Ishikawa (cell line): ENCODE measurements around the gene NAGS.

Experiments used
- CEBPB ChIP-seq: IDR thresholded peaks from 2 replicates; pipeline ENCODE4 v1.6.1; 2012
- CREB1 ChIP-seq: IDR thresholded peaks from 2 replicates; pipeline ENCODE4 v1.6.1; 2012; ENCODE audit warnings: low read depth
- EGR1 ChIP-seq: IDR thresholded peaks from 2 replicates; pipeline ENCODE4 v1.6.1; 2012
- EP300 ChIP-seq: IDR thresholded peaks from 2 replicates; pipeline ENCODE4 v1.6.1; 2012; ENCODE audit warnings: borderline replicate concordance
- FOXM1 ChIP-seq: IDR thresholded peaks from 2 replicates; pipeline ENCODE4 v1.6.1; 2012; ENCODE audit warnings: low read depth, borderline replicate concordance
- NFIC ChIP-seq: IDR thresholded peaks from 2 replicates; pipeline ENCODE4 v1.6.1; 2012
- RAD21 ChIP-seq: IDR thresholded peaks from 2 replicates; pipeline ENCODE4 v1.6.1; 2012; ENCODE audit warnings: low read depth
- TAF1 ChIP-seq: IDR thresholded peaks from 2 replicates; pipeline ENCODE4 v1.6.1; 2012; ENCODE audit warnings: low read depth, mild to moderate bottlenecking
- TCF12 ChIP-seq: IDR thresholded peaks from 2 replicates; pipeline ENCODE4 v1.6.1; 2012; ENCODE audit warnings: low read depth
- TEAD4 ChIP-seq: IDR thresholded peaks from 2 replicates; pipeline ENCODE4 v1.6.1; 2012
- YY1 ChIP-seq: IDR thresholded peaks from 2 replicates; pipeline ENCODE4 v1.6.1; 2012; ENCODE audit warnings: low read depth
- ZBTB7A ChIP-seq: IDR thresholded peaks from 2 replicates; pipeline ENCODE4 v1.6.1; 2012; ENCODE audit warnings: low read depth
- TF ChIP-seq, protein P1 (sequence below): IDR thresholded peaks from 2 replicates; pipeline ENCODE4 v1.6.1; 2012
- TF ChIP-seq, protein P2 (sequence below): IDR thresholded peaks from 2 replicates; pipeline ENCODE4 v1.6.1; 2012; ENCODE audit warnings: low read depth, mild to moderate bottlenecking
- TF ChIP-seq, protein P3 (sequence below): IDR thresholded peaks from 2 replicates; pipeline ENCODE4 v1.6.1; 2012

Gene NAGS

DNA sequence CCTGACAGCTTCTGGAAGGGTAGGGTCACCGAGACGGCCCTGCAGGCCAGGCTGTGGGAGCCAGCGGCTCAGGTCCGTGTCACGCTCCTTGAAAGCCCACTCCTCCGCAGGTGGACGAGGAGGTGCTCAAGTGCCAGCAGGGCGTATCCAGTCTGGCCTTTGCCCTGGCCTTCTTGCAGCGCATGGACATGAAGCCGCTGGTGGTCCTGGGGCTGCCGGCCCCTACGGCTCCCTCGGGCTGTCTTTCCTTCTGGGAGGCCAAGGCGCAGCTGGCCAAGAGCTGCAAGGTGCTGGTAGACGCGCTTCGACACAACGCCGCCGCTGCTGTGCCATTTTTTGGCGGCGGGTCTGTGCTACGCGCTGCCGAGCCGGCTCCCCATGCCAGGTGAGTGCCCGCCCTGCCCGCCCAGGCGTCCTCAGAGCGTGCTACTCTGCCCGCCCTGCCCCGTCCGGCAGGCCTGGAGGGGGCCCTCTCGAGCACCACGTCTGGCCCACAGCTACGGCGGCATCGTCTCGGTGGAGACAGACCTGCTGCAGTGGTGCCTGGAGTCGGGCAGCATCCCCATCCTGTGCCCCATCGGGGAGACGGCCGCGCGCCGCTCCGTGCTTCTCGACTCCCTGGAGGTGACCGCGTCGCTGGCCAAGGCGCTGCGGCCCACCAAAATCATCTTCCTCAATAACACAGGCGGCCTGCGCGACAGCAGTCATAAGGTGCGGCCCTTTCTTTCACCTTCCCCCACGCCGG, 1.3 kb downstream of the NAGS start:
- no peak for TF ChIP-seq NFIC
- TF ChIP-seq RAD21, result no peak
- TF ChIP-seq, protein P1, sequence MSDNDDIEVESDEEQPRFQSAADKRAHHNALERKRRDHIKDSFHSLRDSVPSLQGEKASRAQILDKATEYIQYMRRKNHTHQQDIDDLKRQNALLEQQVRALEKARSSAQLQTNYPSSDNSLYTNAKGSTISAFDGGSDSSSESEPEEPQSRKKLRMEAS, result no peak
- TF ChIP-seq TEAD4, result no peak
- no peak for TF ChIP-seq CREB1
- TF ChIP-seq FOXM1, result no peak
- no peak for TF ChIP-seq CEBPB
- TF ChIP-seq, protein P2, sequence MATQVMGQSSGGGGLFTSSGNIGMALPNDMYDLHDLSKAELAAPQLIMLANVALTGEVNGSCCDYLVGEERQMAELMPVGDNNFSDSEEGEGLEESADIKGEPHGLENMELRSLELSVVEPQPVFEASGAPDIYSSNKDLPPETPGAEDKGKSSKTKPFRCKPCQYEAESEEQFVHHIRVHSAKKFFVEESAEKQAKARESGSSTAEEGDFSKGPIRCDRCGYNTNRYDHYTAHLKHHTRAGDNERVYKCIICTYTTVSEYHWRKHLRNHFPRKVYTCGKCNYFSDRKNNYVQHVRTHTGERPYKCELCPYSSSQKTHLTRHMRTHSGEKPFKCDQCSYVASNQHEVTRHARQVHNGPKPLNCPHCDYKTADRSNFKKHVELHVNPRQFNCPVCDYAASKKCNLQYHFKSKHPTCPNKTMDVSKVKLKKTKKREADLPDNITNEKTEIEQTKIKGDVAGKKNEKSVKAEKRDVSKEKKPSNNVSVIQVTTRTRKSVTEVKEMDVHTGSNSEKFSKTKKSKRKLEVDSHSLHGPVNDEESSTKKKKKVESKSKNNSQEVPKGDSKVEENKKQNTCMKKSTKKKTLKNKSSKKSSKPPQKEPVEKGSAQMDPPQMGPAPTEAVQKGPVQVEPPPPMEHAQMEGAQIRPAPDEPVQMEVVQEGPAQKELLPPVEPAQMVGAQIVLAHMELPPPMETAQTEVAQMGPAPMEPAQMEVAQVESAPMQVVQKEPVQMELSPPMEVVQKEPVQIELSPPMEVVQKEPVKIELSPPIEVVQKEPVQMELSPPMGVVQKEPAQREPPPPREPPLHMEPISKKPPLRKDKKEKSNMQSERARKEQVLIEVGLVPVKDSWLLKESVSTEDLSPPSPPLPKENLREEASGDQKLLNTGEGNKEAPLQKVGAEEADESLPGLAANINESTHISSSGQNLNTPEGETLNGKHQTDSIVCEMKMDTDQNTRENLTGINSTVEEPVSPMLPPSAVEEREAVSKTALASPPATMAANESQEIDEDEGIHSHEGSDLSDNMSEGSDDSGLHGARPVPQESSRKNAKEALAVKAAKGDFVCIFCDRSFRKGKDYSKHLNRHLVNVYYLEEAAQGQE, result no peak
- no peak for TF ChIP-seq EP300
- no peak for TF ChIP-seq EGR1
- TF ChIP-seq, protein P3, sequence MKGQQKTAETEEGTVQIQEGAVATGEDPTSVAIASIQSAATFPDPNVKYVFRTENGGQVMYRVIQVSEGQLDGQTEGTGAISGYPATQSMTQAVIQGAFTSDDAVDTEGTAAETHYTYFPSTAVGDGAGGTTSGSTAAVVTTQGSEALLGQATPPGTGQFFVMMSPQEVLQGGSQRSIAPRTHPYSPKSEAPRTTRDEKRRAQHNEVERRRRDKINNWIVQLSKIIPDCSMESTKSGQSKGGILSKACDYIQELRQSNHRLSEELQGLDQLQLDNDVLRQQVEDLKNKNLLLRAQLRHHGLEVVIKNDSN, result no peak
- no peak for TF ChIP-seq TCF12
- TF ChIP-seq ZBTB7A, result no peak
- no peak for TF ChIP-seq YY1
- no peak for TF ChIP-seq TAF1

DNA sequence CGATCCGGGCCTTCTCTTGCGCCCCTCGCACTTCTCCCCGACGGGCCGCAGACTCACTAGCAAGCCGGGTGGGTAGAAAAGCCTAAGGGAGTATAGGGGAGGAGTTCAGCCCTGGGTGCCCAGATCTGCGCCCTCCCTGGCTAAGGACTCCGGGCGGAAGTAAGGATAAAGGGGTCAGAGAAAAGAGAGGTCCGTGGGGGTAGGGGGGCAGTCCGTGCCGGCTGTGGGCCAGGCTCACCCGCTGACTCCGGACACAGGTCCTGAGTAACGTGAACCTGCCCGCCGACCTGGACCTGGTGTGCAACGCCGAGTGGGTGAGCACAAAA, 1.8 kb downstream of the NAGS start:
- no peak for TF ChIP-seq TCF12
- no peak for TF ChIP-seq TAF1
- TF ChIP-seq, protein P3, result no peak
- no peak for TF ChIP-seq ZBTB7A

DNA sequence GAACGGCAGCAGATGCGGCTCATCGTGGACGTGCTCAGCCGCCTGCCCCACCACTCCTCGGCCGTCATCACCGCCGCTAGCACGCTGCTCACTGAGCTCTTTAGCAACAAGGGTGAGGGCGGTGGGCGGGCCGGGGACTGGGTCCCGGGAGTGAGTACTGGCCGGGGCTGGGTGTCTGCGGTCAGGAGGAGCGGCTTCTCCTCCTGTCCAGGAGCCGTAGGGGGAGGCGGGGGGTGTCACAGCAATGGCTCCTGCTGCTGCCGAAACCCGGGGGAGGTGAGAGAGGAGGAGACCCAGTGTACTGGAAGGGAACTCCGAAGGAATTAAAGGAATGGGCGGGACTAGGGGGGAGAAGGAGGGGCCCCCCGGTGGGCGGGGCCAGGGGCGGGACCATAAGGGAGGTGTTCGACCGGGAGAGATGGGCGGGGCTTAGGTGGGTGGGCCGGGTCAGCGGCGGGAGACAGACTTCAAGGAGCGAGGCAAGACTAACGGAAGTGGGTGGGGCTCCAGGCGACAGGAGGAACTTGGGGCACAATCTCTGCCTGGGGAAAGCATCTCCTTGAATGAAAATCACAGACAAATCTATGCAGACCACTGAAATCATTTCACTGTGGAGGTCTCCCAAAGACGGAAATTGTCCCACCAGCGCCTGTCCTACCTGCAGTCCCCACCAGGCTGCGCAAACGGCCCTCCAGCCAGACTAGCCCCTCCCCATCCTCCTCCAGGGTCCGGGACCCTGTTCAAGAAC, 2.4 kb downstream of the NAGS start:
- TF ChIP-seq RAD21 (0 out of 2 replicates have a peak, but pooled peaks have one; percentile 25), YY1 (peak; percentile 66), TAF1 (peak; percentile 50; the same call in 1 of the 2 replicates), ZBTB7A (peak; percentile 75), EP300 (no peak), TCF12 (no peak)
- TF ChIP-seq, protein P2, result no peak
- TF ChIP-seq, protein P1, result peak; percentile 79
- TF ChIP-seq, protein P3, result no peak

DNA sequence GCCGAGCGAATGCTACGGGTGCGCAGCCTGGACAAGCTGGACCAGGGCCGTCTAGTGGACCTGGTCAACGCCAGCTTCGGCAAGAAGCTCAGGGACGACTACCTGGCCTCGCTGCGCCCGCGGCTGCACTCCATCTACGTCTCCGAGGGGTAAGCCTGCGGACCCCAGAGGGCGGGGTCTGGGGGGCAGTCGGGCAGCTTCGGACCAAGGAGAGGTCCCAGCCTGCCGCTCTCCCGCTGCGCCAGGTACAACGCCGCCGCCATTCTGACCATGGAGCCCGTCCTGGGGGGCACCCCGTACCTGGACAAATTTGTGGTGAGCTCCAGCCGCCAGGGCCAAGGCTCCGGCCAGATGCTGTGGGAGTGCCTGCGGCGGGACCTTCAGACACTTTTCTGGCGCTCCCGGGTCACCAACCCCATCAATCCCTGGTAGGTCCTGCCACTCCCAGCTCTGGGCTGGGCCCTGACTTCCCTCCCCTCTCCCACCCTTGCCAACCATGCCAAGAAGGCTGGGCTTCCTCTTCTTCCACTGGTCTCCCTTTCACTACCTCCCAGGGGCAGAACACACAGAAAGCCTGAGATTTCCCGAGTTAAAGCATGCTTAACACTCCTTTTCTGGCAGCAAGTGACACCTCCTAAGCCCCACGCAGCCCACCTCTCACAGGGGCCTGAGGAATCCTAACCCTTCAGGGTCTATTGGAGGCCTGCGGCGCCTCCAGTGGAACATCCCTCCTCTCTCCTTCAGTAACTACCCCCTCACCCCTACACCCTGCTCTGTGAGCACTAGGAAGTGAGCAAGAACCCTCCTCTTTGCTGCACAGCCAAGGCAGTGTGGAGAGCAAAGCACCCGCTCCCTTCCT, 3.2 kb downstream of the NAGS start:
- TF ChIP-seq ZBTB7A (no peak; the same call in 1 of the 2 replicates), TEAD4 (no peak), YY1 (0 out of 2 replicates have a peak, but pooled peaks have one; percentile 18), CREB1 (no peak)
- TF ChIP-seq, protein P1, result no peak
